MCF 10A (cell line): ENCODE data around the gene ANXA9. TPM values are rescaled to one million over a fixed set of nuclear protein-coding genes. Genes with fewer than 3 reads are reported as not detected.

Source experiments
- BruUV-seq: library from RNA; stranded (reverse); fragments of 400-500 nt; replicated peaks from 2 replicates; lab custom pipeline; 2021; lab: Mats Ljungman, UMichigan
- CTCF ChIA-PET: fragments of 300-600 bp; sonication (Branson Sonifier 250); formaldehyde crosslinking; extraction: SDS; loops from one replicate; lab custom pipeline; 2021; ENCODE audit warnings: antibody characterized with exemption, inconsistent platforms; lab: Yijun Ruan, JAX
- POLR2A ChIA-PET: fragments of 300-600, 350-650 bp; sonication (Branson Sonifier 250); formaldehyde crosslinking; extraction: SDS; loops from one replicate; lab custom pipeline; 2020; ENCODE audit warnings: antibody characterized with exemption, inconsistent platforms; lab: Yijun Ruan, JAX
- DNase-seq: peaks from one replicate; pipeline ENCODE4 v3.0.0-alpha.2; 2018; ENCODE audit not compliant: unreplicated experiment
- H3K27ac Mint-ChIP-seq: one replicate; pipeline ENCODE4 v1.8.0; 2022; ENCODE audit warnings: mild to moderate bottlenecking, low read depth, mixed read lengths; ENCODE audit not compliant: unreplicated experiment
- H3K27me3 Mint-ChIP-seq: one replicate; pipeline ENCODE4 v1.8.0; 2022; ENCODE audit warnings: mixed read lengths; ENCODE audit not compliant: insufficient read depth, unreplicated experiment
- H3K36me3 Mint-ChIP-seq: one replicate; pipeline ENCODE4 v1.8.0; 2022; ENCODE audit warnings: mild to moderate bottlenecking, moderate library complexity, mixed read lengths; ENCODE audit not compliant: insufficient read depth, unreplicated experiment
- H3K4me1 Mint-ChIP-seq: one replicate; pipeline ENCODE4 v1.8.0; 2022; ENCODE audit warnings: mixed read lengths; ENCODE audit not compliant: insufficient read depth, unreplicated experiment
- H3K4me3 Mint-ChIP-seq: one replicate; pipeline ENCODE4 v1.8.0; 2022; ENCODE audit warnings: mild to moderate bottlenecking, moderate library complexity, mixed read lengths; ENCODE audit not compliant: unreplicated experiment
- H3K9me3 Mint-ChIP-seq: one replicate; pipeline ENCODE4 v1.8.0; 2022; ENCODE audit warnings: mixed read lengths; ENCODE audit not compliant: unreplicated experiment
- intact Hi-C: fragments of 100-400 bp; cut with micrococcal nuclease; formaldehyde crosslinking; loops from 2 replicates; pipeline ENCODE4 v1.14.1; 2022
- total RNA-seq: library from RNA; stranded (reverse); gene quantifications from 2 replicates; pipeline ENCODE4 v1.2.3, GENCODE V29; 2022
- TF ChIP-seq, protein P1 (sequence below): fragments of 200-600 bp; IDR thresholded peaks from one replicate; pipeline ENCODE4 v1.8.0; 2022; ENCODE audit warnings: antibody characterized with exemption, mild to moderate bottlenecking; ENCODE audit not compliant: unreplicated experiment

Gene ANXA9
- total RNA-seq, 1 experiment from 2014 or later, result 0.37 TPM

DNA sequence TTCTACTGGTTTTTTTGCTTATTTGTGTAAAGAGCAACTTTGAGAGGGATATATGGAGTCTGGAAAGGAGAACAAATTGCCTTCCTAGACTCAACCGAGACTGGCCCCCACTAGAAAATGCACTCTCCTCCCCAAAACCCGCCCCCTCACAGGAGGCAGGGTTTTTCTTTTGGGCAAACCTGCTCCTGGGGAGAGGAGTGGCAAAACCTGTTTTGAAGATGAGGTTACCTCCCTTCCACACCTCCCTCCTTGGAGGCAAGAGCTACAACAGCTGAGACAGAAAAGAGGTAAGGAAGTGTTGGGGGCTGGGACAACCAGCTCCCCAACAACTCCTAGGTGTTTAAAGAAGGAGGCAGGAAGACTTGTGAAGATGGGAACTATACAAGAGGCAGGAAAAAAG, 54.3 kb downstream of the ANXA9 start, which contains the start of gene BNIPL:
Gene BNIPL (plus strand): TSS at position 231 of the 400 bp plus-strand sequence. CDS start 140 bp downstream, at position 371.
- BruUV-seq, result no TSS peak
- H3K9me3 Mint-ChIP-seq, result no peaks in the 10 kb centered on the region
- TF ChIP-seq, protein P1, sequence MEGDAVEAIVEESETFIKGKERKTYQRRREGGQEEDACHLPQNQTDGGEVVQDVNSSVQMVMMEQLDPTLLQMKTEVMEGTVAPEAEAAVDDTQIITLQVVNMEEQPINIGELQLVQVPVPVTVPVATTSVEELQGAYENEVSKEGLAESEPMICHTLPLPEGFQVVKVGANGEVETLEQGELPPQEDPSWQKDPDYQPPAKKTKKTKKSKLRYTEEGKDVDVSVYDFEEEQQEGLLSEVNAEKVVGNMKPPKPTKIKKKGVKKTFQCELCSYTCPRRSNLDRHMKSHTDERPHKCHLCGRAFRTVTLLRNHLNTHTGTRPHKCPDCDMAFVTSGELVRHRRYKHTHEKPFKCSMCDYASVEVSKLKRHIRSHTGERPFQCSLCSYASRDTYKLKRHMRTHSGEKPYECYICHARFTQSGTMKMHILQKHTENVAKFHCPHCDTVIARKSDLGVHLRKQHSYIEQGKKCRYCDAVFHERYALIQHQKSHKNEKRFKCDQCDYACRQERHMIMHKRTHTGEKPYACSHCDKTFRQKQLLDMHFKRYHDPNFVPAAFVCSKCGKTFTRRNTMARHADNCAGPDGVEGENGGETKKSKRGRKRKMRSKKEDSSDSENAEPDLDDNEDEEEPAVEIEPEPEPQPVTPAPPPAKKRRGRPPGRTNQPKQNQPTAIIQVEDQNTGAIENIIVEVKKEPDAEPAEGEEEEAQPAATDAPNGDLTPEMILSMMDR, result no peak
- H3K4me1 Mint-ChIP-seq, result peaks cover 5% of the 10 kb centered on the region
- ChIA-PET POLR2A (interaction anchor here (0.6 to 1.3 kb wide), 3 partner anchors 17 to 22 kb away, joined by 3 to 5 read pairs (median 5); partner anchors contain the start of gene CDC42SE1), CTCF (interaction anchor here (0.8 to 5.5 kb wide), 3 partner anchors 11 to 64 kb away, joined by 3 to 29 read pairs (median 5); partner anchors contain the start of gene MINDY1)
- H3K4me3 Mint-ChIP-seq, result no peak within 1 kb of the TSS
- H3K36me3 Mint-ChIP-seq, result peaks cover 30% of the 10 kb centered on the region
- H3K27me3 Mint-ChIP-seq, result no peaks in the 10 kb centered on the region
- H3K27ac Mint-ChIP-seq, result no peak within 1 kb of the TSS
- no peak for DNase-seq
- intact Hi-C loops, result no loop called here

DNA sequence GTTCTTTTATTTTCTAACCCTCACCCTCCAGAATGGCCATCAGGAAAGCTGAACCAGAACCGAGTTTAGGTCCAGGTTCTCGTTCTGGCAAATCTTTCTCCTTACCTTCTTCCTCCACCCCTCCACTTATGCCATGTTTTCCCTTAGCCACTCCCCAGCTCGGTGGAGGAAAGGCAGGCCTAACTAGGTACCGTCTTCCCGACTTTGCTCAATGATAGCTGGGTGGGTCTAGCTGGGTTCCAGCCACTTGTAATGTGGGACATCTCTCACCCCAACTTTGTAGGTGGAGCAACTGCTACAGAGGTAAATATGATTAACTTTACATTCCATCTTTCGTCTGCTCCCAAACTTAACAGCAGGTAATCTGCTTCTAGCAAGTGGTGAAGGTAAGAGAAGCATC, 54.9 kb downstream of the ANXA9 start:
- Mint-ChIP-seq H3K4me1 (peaks cover 5% of the 10 kb centered on the region), H3K36me3 (peaks cover 23% of the 10 kb centered on the region), H3K4me3 (no peak overlapping the region), H3K27ac (no peak overlapping the region), H3K27me3 (no peaks in the 10 kb centered on the region), H3K9me3 (no peaks in the 10 kb centered on the region)
- BruUV-seq, result no TSS peak
- CTCF ChIA-PET, result interaction anchor here (0.5 to 5.5 kb wide), 4 partner anchors 11 to 231 kb away, joined by 3 to 29 read pairs (median 4); partner anchors contain the start of gene C1orf56
- DNase-seq, result no peak
- TF ChIP-seq, protein P1, result no peak
- POLR2A ChIA-PET, result interaction anchor here (0.5 to 1.7 kb wide), 4 partner anchors 11 to 129 kb away, joined by 3 to 9 read pairs (median 4); partner anchors contain the start of genes C1orf56, CDC42SE1 and SCNM1
- intact Hi-C loops, result no loop called here

DNA sequence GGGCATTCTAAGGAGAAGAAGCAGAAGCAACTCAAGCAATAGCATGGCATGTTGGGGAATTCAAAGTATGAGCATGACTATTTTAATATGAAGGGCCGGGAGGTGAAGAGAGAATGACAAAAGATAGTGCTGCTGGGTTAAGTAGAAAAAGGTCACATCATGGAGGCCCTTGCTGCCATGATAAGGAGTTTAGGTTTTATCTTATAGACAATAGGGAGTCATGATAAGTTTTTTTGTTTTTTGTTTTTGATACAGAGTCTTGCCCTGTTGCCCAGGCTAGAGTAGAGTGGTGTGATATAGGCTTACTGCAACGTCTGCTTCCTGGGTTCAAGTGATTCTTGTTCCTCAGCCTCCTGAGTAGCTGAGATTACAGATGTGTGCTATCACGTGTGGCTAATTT, 57.4 kb downstream of the ANXA9 start:
- no peaks in the 10 kb centered on the region for H3K27me3 Mint-ChIP-seq
- no peaks in the 10 kb centered on the region for H3K9me3 Mint-ChIP-seq
- H3K4me3 Mint-ChIP-seq, result no peak overlapping the region
- TF ChIP-seq, protein P1, result no peak
- intact Hi-C loops, result no loop called here
- H3K36me3 Mint-ChIP-seq, result peaks cover 3% of the 10 kb centered on the region
- no peak for DNase-seq
- no TSS peak for BruUV-seq
- POLR2A ChIA-PET, result no interaction called here
- H3K27ac Mint-ChIP-seq, result no peak overlapping the region
- CTCF ChIA-PET, result interaction anchor here (0.9 to 5.5 kb wide), 3 partner anchors 9 to 45 kb away, joined by 3 to 29 read pairs (median 3); no protein-coding TSS in a partner anchor
- H3K4me1 Mint-ChIP-seq, result no peaks in the 10 kb centered on the region

- Mint-ChIP-seq H3K4me1 (peaks cover 5% of the 10 kb centered on the region), H3K4me3 (no peak overlapping the region), H3K9me3 (no peaks in the 10 kb centered on the region), H3K36me3 (peaks cover 13% of the 10 kb centered on the region), H3K27ac (no peak overlapping the region), H3K27me3 (no peaks in the 10 kb centered on the region)
- ChIA-PET CTCF (interaction anchor here (0.6 to 4.4 kb wide), 7 partner anchors 11 to 133 kb away, joined by 3 to 22 read pairs (median 3); partner anchors contain the start of gene TMOD4), POLR2A (interaction anchor here (0.6 to 9.7 kb wide), 3 partner anchors 16 to 80 kb away, joined by 3 to 90 read pairs (median 3); partner anchors contain the start of genes CDC42SE1 and MLLT11)
- TF ChIP-seq, protein P1, result no peak
- intact Hi-C loops, result no loop called here
- no peak for DNase-seq
- no TSS peak for BruUV-seq
Observed at GRCh38 chr1:151043163-151043562, 61.1 kb downstream of the ANXA9 start.

Other genes starting within 250 kb of the ANXA9 start
- gene CTSS, start 216.5 kb upstream of the ANXA9 start, total RNA-seq, result 0.75 and 0.86 TPM in 2 replicates
- 6.2 and 6.4 TPM in 2 replicates for gene CTSK, start 174.0 kb upstream of the ANXA9 start, total RNA-seq
- 40.3 and 42.9 TPM in 2 replicates for gene ARNT, start 105.7 kb upstream of the ANXA9 start, total RNA-seq
- not detected in 2 replicates for gene CTXND2, start 95.2 kb upstream of the ANXA9 start, total RNA-seq
- gene SETDB1, start 55.9 kb upstream of the ANXA9 start, total RNA-seq, result 67.4 and 69.4 TPM in 2 replicates
- 270 TPM in 2 replicates for gene CERS2, start 7.5 kb upstream of the ANXA9 start, total RNA-seq
- gene MINDY1, start 24.6 kb downstream of the ANXA9 start, total RNA-seq, result 8.9 and 10.4 TPM in 2 replicates
- 17.6 and 24.1 TPM in 2 replicates for gene PRUNE1, start 26.2 kb downstream of the ANXA9 start, total RNA-seq
- 1.2 and 2.3 TPM in 2 replicates for gene BNIPL, start 54.3 kb downstream of the ANXA9 start, total RNA-seq
- 2.2 and 2.7 TPM in 2 replicates for gene C1orf56, start 65.5 kb downstream of the ANXA9 start, total RNA-seq
- 134 and 139 TPM in 2 replicates for gene CDC42SE1, start 77.3 kb downstream of the ANXA9 start, total RNA-seq
- 0.86 and 1.3 TPM in 2 replicates for gene MLLT11, start 78.1 kb downstream of the ANXA9 start, total RNA-seq
- gene GABPB2, start 88.5 kb downstream of the ANXA9 start, total RNA-seq, result 20.2 and 22.9 TPM in 2 replicates
- gene SEMA6C, start 164.3 kb downstream of the ANXA9 start, total RNA-seq, result 2.3 and 9.5 TPM in 2 replicates
- gene TNFAIP8L2, start 174.4 kb downstream of the ANXA9 start, total RNA-seq, result not detected in 2 replicates
- 14.4 and 22.3 TPM in 2 replicates for gene LYSMD1, start 183.6 kb downstream of the ANXA9 start, total RNA-seq
- 88.5 and 93.0 TPM in 2 replicates for gene SCNM1, start 183.9 kb downstream of the ANXA9 start, total RNA-seq
- gene TMOD4, start 193.7 kb downstream of the ANXA9 start, total RNA-seq, result 1.1 TPM in 1 of 2 replicates, not detected in the other
- 106 and 108 TPM in 2 replicates for gene VPS72, start 207.9 kb downstream of the ANXA9 start, total RNA-seq
- gene PIP5K1A, start 216.3 kb downstream of the ANXA9 start, total RNA-seq, result 150 and 163 TPM in 2 replicates